ENCODE measurements around the gene TRIM17.

DNA sequence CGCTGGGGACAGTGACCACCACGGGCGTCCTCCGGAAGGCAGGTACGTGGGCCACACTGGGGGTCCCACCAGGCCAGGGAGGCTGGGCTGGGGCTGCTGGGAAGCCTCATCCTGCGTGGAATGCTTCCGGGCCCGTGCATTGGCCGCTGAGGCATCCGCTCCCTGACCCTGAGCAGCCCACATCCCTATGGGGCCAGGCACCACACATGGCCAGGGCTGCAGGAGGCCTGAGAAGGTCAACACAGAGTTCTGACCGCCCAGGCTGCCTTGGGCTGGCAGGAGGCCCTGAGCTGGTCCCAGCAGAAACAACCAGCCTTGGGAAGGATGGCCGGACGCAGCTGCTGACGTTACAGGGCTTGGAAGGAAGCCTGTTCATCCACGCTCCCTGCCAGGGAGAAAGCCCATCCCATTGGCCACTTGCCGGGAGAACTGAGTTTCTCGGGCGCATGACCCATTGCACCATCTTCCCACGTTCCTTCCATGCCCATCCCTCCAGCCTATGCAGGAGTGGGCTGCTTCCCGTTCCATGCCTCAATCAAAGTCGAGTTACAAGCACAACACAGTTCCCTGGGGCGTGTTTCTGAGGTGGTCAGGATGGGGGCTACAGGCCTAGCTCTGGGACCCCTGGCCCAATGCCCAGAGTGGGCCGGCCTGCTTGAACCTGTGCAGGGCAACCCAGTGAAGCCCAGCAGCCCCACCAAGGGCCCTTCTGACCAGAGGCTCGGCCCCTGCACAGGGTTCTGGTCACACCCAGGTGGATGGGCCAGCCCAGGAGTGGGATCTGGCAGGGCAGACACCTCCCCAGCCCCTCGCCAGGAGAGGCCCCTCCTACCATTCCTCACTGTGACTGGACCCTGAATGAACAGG is 41.7 kb downstream of the TRIM17 start:
- TF ChIP-seq, protein P1, sequence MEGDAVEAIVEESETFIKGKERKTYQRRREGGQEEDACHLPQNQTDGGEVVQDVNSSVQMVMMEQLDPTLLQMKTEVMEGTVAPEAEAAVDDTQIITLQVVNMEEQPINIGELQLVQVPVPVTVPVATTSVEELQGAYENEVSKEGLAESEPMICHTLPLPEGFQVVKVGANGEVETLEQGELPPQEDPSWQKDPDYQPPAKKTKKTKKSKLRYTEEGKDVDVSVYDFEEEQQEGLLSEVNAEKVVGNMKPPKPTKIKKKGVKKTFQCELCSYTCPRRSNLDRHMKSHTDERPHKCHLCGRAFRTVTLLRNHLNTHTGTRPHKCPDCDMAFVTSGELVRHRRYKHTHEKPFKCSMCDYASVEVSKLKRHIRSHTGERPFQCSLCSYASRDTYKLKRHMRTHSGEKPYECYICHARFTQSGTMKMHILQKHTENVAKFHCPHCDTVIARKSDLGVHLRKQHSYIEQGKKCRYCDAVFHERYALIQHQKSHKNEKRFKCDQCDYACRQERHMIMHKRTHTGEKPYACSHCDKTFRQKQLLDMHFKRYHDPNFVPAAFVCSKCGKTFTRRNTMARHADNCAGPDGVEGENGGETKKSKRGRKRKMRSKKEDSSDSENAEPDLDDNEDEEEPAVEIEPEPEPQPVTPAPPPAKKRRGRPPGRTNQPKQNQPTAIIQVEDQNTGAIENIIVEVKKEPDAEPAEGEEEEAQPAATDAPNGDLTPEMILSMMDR (IDR thresholded peaks at IDR 0.05; ENCODE audit: low read length): no peak
- TF ChIP-seq EZH2 (optimal IDR thresholded peaks at IDR 0.05; ENCODE audit: low read depth, low read length): no peak
